Suppressor macrophage (primary cell): ENCODE measurements around the gene TXNDC5.
A peak's percentile ranks its signal among the peaks of the same experiment; 100 is the strongest.

Experiments used
- DNase-seq, 4 experiments: peaks; one replicate each; pipeline ENCODE4 v3.0.0-alpha.2; 2020 to 2022
- total RNA-seq, 17 experiments: gene quantifications; one replicate each; lab custom pipeline; 2026; ENCODE audit warnings: mixed read lengths in 6 of 17, inconsistent platforms in 3 of 17; lab: John Stamatoyannopoulos, UW

The TXNDC5 gene
- 0.45 to 7.9 (median 1.9) reads per million in 17 experiments for total RNA-seq

- DNase-seq = peak; percentile 81 to 95 (median 89)
Observed at GRCh38 chr6:7910654-7911344, at the start of gene TXNDC5. Gene TXNDC5 (minus strand): TSS chr6:7910788. CDS start chr6:7910776, 12 bp downstream.

DNA sequence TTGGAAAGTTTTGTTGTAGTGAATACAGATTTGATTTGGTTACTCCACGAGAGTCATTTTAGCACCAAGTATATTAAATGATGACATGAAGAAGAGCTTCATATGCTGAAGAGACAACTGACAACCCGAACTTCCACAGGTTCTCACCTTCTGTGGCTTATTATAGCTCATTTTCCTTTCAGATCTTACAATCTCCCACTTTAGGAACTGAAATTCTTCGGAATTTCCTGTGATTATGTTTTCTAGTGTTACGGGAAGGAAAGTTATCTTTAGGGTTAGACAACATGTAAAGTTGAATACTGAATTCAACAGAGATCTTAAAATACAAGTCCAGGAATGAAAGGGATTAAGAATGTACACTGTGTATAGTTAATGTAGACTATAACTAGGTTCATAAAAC lies 49.6 kb upstream of the TXNDC5 start:
- DNase-seq = no peak

GRCh38 chr6:7959453-7959852 lies 48.9 kb upstream of the TXNDC5 start:
- DNase-seq = no peak

DNA sequence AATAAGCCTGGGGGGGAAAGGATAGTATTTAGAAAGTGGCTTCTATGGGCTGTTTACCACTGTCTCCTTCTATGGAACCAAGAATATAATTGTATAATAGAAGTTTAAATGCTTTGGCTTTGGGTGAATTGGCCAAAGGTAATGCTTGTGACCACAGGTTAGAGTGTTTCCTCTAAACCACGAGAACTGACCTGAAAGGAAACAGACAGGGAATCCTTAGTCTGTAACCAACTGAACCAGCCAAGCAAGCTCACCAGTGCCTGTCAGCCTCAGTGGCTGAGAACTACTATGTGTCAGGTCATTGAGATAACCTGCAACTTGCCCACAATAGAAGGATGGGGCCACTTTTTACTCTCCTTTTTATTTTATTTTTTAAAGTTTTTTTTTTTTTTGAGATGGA lies 47.9 kb upstream of the TXNDC5 start:
- no peak for DNase-seq

- DNase-seq = no peak
Observed at GRCh38 chr6:7956257-7956656, 45.7 kb upstream of the TXNDC5 start.

- peak in 2 of 4 experiments; percentile 6 to 19 for DNase-seq
Observed at GRCh38 chr6:7954477-7955200, 44.1 kb upstream of the TXNDC5 start.

- DNase-seq = no peak
Observed at GRCh38 chr6:7953753-7954152, 43.2 kb upstream of the TXNDC5 start.

GRCh38 chr6:7939864-7940228 lies 29.3 kb upstream of the TXNDC5 start:
- DNase-seq = peak in 2 of 4 experiments; percentile 12 to 22

GRCh38 chr6:7939184-7939863 lies 28.7 kb upstream of the TXNDC5 start:
- peak in 1 of 4 experiments; percentile 14 for DNase-seq

DNA sequence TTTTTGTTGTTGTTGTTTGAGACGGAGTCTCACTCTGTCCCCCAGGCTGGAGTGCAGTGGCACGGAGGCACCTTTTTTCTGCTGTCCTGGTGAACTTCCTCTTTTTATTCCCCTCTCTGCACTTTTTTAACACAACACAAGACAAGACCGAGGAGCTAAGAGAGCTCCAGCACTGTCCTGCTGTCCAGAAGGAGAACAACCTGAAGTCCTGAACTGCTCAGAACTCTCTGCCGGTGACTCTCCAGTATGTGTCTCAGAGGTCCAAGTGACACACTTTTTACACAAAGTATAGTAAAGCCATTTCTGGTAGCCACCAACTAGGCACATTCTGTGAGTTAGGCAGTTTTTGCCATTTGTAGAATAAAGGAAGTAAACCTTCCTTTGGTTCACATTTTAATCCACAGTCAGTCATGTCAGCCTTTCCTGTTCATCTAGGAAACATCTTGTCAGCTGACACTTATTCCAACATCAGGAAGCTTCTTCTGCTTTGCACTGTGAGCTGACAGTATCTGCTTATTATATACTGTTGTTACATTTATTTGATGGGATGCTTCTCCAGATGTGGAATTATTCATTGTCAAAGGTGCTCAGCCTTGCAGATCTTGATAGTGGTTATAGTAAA lies 28.1 kb upstream of the TXNDC5 start:
- DNase-seq = peak; percentile 47 to 79 (median 63)

- peak in 1 of 4 experiments; percentile 11 for DNase-seq
Observed at GRCh38 chr6:7933794-7934193, 23.2 kb upstream of the TXNDC5 start.

- no peak for DNase-seq
Observed at GRCh38 chr6:7932625-7933024, 22.0 kb upstream of the TXNDC5 start.

- DNase-seq = no peak
Observed at GRCh38 chr6:7924867-7925266, 14.3 kb upstream of the TXNDC5 start.

GRCh38 chr6:7922596-7922995 lies 12.0 kb upstream of the TXNDC5 start:
- no peak for DNase-seq

GRCh38 chr6:7921632-7922092 lies 11.1 kb upstream of the TXNDC5 start:
- DNase-seq = no peak

DNA sequence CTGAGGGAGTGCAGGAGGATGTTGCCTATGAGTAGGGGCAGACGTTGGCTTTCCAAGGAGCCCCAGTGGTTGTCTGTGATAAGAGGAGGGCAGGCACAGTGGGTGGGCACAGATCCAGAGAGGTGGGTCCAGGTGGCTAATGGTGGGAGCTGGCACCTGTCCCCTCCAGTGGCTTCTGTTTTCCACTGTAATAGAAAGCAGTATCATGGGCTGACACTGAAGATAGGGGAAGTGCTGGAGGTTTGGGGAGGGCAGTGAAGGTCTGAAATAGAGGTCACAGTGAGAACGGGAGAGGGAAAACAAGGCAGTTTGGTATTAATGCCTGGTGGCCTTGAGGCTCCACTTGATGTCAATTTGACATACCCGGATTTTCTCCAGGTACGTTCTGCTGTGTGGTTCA lies 10.5 kb upstream of the TXNDC5 start:
- no peak for DNase-seq

DNA sequence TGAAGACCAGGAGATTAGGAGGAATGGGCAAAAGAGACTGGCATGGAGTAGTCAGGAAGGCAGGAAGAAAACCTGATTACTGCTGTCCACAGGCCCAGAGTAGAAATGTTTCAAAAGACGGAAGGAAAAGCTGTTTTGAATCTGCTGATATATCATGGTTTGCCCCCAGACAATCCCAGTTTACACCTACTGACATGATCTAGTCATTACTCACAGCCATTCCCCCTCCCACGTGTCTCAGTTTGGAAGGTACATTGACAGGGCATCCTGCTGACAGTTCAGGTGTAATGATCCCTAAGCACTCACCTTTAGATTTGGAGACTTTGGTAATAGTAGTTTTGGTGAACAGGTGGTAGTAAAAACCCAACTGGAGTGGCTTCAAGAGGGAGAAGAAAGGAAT lies 9.8 kb upstream of the TXNDC5 start:
- DNase-seq = no peak

- DNase-seq = peak; percentile 47 to 73 (median 63)
Observed at GRCh38 chr6:7919871-7920270, 9.3 kb upstream of the TXNDC5 start.

DNA sequence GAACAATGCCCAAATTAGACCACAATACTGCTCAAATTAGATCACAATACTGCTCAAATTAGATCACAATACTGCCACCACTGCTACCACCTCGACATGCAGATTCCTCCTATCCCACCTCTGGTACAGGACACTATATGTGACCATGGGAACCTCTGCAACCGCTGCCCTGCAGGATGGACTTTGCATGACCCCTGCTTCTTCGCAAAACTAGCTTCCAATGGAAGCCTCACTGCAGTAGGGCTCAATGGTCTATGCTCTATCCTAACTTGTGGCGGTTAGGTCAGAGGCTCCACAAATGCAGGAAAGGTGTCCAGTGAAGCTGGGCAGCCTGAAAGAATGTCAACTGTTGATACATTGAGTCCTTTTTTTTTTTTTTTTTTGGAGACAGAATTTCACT lies 7.8 kb upstream of the TXNDC5 start:
- DNase-seq = no peak

- DNase-seq = no peak
Observed at GRCh38 chr6:7917729-7918128, 7.1 kb upstream of the TXNDC5 start.

- DNase-seq = no peak
Observed at GRCh38 chr6:7916959-7917358, 6.4 kb upstream of the TXNDC5 start.

- DNase-seq = peak in 3 of 4 experiments; percentile 13 to 23 (median 20)
Observed at GRCh38 chr6:7914991-7915789, 4.6 kb upstream of the TXNDC5 start.
